Sigmoid colon (tissue), 7 donors: ENCODE data around the gene GALR3. TPM values are rescaled to one million over a fixed set of nuclear protein-coding genes. Genes with fewer than 3 reads are reported as not detected.

ENCODE experiments used
- DNase-seq: peaks from one replicate; pipeline ENCODE4 v3.0.0-alpha.2; 2019
- H3K27ac ChIP-seq, 4 donors: fragments of 200-600 bp; sonication (generic); one replicate each; pipeline ENCODE4 v1.5.1; 2016 to 2019; ENCODE audit warnings: mild to moderate bottlenecking in 1 of 4
- H3K27me3 ChIP-seq, 3 donors: fragments of 200-600 bp; sonication (generic); one replicate each; pipeline ENCODE4 v1.5.1; 2019; ENCODE audit warnings: mild to moderate bottlenecking in 1 of 3
- H3K36me3 ChIP-seq, 4 donors: fragments of 200-600 bp; sonication (generic); one replicate each; pipeline ENCODE4 v1.5.1; 2016 to 2019
- H3K4me1 ChIP-seq, 4 donors: fragments of 200-600 bp; sonication (generic); one replicate each; pipeline ENCODE4 v1.5.1; 2017 to 2019
- H3K4me3 ChIP-seq, 4 donors: fragments of 200-600 bp; sonication (generic); one replicate each; pipeline ENCODE4 v1.5.1; 2017 to 2019; ENCODE audit warnings: mild to moderate bottlenecking in 2 of 4, moderate library complexity in 1 of 4
- H3K9me3 ChIP-seq, 4 donors: fragments of 200-600 bp in 3 of 4; sonication (generic) in 3 of 4; one replicate each; pipeline versions ENCODE4 v1.5.1 to v1.6.1; 2013 to 2019
- EP300 ChIP-seq, 4 donors: sonication (generic); formaldehyde crosslinking; IDR thresholded peaks; one replicate each; pipeline ENCODE4 v1.6.1; 2017; ENCODE audit warnings: antibody characterized with exemption in 4 of 4
- POLR2A ChIP-seq, 2 donors: fragments of 450-650 bp; IDR thresholded peaks; one replicate each; pipeline ENCODE4 v1.6.1; 2016; ENCODE audit warnings: antibody characterized with exemption in 2 of 2, mild to moderate bottlenecking in 2 of 2, moderate library complexity in 2 of 2
- POLR2AphosphoS5 ChIP-seq, 4 donors: sonication (generic); formaldehyde crosslinking; IDR thresholded peaks; one replicate each; pipeline ENCODE4 v1.6.1; 2017; ENCODE audit warnings: antibody characterized with exemption in 4 of 4
- WGBS, 2 donors: extraction: QIAGEN DNeasy Blood & Tissue Kit; methylation state at CpG; one replicate each; pipeline ENCODE4 v1.1.7; 2013; 5-methylcytosine and 5-hydroxymethylcytosine counted together
- intact Hi-C: fragments of 100-400 bp; cut with DNase I; formaldehyde crosslinking; loops from one replicate; pipeline ENCODE4 v1.15.1; 2023
- polyA plus RNA-seq, 3 donors: library from polyadenylated mRNA; stranded (reverse); fragments of 200-250 nt; gene quantifications; one replicate each; pipeline ENCODE4 v1.2.3, GENCODE V29; 2013
- total RNA-seq, 4 donors: library from RNA; depleted of rRNA; stranded (reverse); fragments of >200 nt; gene quantifications; one replicate each; pipeline ENCODE4 v1.1.0, GENCODE V29; 2016
- TF ChIP-seq, protein P1 (sequence below), 4 experiments: fragments of 450-650 bp in 3 of 4; fragments of 200-600 bp in 1 of 4; IDR thresholded peaks; one replicate each; pipeline ENCODE4 v1.5.1; 2016 to 2019; ENCODE audit warnings: antibody characterized with exemption in 4 of 4, mild to moderate bottlenecking in 3 of 4, moderate library complexity in 2 of 4
- donor health status: healthy with polysubstance abuse.
- donor health status: Bipolar disorder and iron deficiency.
- donor health status: healthy.

Gene GALR3
- total and polyA plus RNA-seq, 7 donors, result not detected

DNA sequence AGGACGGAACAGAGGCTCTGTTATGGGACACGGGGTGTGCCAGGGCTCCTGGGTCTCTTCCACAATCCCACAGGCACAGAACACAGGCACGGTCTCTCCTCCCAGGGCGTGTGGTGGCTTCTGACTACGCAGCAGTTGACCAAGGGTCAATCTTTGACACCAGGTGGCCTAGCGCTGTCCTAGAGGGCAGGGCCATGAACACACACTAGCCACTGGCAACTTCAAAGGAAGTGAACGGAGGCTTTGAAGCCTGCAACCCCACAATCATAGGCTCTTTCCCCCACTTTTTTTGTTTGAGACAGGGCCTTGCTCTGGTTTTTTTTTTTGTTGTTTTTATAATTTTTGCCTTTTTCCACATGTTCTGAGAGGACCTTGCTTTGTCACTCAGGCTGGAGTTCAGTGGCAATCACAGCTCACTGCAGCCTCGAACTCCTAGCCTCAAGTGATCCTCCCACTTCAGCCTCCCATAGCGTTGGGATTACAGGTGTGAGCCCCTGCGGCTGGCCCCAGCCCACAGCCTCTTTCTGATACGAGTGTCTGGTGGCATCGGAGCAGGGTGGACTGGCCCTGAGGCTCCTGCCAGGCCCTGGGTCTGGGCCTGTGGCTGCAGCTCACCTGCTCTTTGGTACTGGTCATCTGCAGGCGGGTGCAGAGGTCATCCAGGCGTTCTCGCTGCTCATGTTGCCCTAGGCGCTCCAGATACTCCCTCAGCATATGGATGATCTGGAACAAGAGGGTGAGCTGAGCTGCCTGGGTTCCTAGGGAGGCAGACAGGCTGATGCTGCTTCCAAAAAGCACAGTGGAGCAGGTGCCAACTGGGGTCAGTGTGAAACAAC lies 9.1 kb downstream of the GALR3 start:
- TF ChIP-seq POLR2AphosphoS5 (IDR thresholded peaks at IDR 0.05), result no peak
- TF ChIP-seq EP300 (IDR thresholded peaks at IDR 0.05), result no peak
- TF ChIP-seq, protein P1, sequence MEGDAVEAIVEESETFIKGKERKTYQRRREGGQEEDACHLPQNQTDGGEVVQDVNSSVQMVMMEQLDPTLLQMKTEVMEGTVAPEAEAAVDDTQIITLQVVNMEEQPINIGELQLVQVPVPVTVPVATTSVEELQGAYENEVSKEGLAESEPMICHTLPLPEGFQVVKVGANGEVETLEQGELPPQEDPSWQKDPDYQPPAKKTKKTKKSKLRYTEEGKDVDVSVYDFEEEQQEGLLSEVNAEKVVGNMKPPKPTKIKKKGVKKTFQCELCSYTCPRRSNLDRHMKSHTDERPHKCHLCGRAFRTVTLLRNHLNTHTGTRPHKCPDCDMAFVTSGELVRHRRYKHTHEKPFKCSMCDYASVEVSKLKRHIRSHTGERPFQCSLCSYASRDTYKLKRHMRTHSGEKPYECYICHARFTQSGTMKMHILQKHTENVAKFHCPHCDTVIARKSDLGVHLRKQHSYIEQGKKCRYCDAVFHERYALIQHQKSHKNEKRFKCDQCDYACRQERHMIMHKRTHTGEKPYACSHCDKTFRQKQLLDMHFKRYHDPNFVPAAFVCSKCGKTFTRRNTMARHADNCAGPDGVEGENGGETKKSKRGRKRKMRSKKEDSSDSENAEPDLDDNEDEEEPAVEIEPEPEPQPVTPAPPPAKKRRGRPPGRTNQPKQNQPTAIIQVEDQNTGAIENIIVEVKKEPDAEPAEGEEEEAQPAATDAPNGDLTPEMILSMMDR (IDR thresholded peaks at IDR 0.05), result no peak
- TF ChIP-seq POLR2A (IDR thresholded peaks at IDR 0.05), result no peak
- intact Hi-C loops, result no loop called here
- 92 to 96% methylated on average over 16 of the region's 16 CpGs for WGBS, 2 donors
- H3K4me3 ChIP-seq, result no peak overlapping the region
- H3K27me3 ChIP-seq, result no peaks in the 10 kb centered on the region
- H3K9me3 ChIP-seq, result no peaks in the 10 kb centered on the region
- peaks cover 0 to 5% (median 2%) of the 10 kb centered on the region in 4 donors for H3K4me1 ChIP-seq
- no peak overlapping the region for H3K27ac ChIP-seq
- H3K36me3 ChIP-seq, result peaks cover 26 to 72% (median 41%) of the 10 kb centered on the region in 4 donors
- DNase-seq, result no peak

DNA sequence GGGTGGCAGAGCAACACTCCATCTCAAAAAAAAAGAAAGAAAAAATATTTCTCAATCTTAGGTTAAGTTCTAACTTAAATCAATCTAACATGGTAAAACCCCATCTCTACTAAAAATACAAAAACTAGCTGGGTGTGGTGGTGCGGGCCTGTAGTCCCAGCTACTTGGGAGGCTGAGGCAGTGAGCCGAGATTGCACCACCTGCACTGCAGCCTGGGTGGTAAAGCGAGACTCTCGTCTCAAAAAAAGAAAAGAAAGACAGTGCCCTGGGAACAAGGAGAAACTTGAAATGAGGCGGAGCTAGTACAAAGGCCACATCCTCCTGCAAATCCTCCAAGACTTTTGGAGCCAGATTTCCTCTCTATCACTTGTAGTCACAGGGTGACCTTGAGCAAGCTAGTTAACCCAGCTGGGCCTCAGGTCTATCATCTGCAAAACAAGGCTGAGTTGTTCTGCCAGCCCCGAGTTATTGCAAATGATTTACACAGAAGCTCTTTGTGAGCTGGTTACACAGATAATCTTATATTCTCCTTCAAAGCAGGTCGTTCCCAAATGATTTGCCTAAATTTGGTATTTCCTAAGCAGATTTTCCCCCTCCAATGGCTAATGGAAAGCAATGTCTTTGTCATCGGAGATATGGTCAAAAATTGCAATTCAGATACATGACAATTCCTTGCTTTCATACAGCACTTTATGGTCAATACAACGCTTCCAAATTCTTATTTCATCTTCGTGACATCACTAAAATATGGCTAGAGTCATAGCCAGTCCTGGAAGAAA lies 19.0 kb downstream of the GALR3 start:
- DNase-seq, result no peak
- H3K9me3 ChIP-seq, result no peaks in the 10 kb centered on the region
- no peaks in the 10 kb centered on the region for H3K27me3 ChIP-seq
- intact Hi-C loops, result loop anchor here (10.0 kb wide), 1 partner anchor 343 kb away; the partner anchor contains the start of gene PLA2G6
- peaks cover 0 to 16% (median 13%) of the 10 kb centered on the region in 4 donors for H3K4me1 ChIP-seq
- no peak for TF ChIP-seq POLR2A (IDR thresholded peaks at IDR 0.05)
- TF ChIP-seq, protein P1 (IDR thresholded peaks at IDR 0.05), result no peak
- TF ChIP-seq EP300 (IDR thresholded peaks at IDR 0.05), result no peak
- TF ChIP-seq POLR2AphosphoS5 (IDR thresholded peaks at IDR 0.05), result no peak
- H3K4me3 ChIP-seq, result no peak overlapping the region
- no peak overlapping the region for H3K27ac ChIP-seq
- WGBS, 2 donors, result 58 to 83% methylated on average over 10 of the region's 10 CpGs
- peaks cover 8 to 29% (median 24%) of the 10 kb centered on the region in 4 donors for H3K36me3 ChIP-seq

DNA sequence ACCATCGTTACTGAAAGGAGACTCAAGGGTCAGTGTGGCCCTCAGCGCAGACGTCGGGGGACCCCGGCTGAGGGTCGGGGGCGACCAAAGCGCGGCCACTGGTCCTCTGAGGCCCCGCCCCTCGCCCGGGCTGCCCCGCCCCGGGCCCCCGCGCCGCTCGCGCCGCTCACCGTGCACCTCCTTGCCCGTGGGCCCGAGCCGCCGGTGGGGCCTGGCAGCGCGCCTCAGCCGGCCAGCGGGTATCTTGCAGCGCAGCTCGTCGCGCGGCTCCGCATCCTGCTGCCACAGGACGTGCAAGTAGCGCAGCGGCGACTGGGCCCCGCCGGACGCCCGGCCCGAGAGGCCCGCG lies 20.5 kb downstream of the GALR3 start:
- DNase-seq, result peak; percentile 74

DNA sequence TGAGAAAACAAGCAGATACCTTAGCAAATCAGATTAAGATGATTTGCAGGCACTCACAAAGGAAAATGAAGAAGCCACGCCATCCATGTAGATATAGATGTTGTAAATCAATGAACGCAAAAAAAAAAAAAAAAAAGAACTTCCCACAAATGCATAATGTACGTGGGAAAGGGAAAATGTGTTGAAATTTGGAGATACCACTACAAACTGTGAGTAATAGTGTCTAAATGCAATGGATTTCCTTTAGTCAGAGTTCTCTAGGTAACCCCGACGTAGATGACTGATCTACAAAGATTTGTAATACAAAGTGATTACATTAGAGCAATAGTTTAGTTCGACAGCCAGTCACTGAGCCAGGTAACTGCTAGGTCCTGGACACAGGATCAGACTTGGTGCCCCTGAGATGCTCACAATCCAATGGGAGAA lies 21.7 kb downstream of the GALR3 start:
- H3K36me3 ChIP-seq, result peaks cover 0 to 2% (median 1%) of the 10 kb centered on the region in 4 donors
- intact Hi-C loops, result loop anchor here (10.0 kb wide), 1 partner anchor 340 kb away; the partner anchor contains the start of gene PLA2G6
- no peak for DNase-seq
- H3K4me1 ChIP-seq, result peaks cover 0 to 27% (median 25%) of the 10 kb centered on the region in 4 donors
- H3K27ac ChIP-seq, result peak overlapping the region; percentile 90 to 96 (median 93)
- 87 to 91% methylated on average over 6 of the region's 6 CpGs for WGBS, 2 donors
- TF ChIP-seq POLR2AphosphoS5 (IDR thresholded peaks at IDR 0.05) (no peak), EP300 (IDR thresholded peaks at IDR 0.05) (no peak), POLR2A (IDR thresholded peaks at IDR 0.05) (no peak)
- TF ChIP-seq, protein P1 (IDR thresholded peaks at IDR 0.05), result no peak
- H3K27me3 ChIP-seq, result no peaks in the 10 kb centered on the region
- H3K9me3 ChIP-seq, result no peaks in the 10 kb centered on the region
- H3K4me3 ChIP-seq, result peak overlapping the region; percentile 48 to 96 (median 94)

More for the DNA sequence above, 20.5 kb downstream of the GALR3 start:
- Histone ChIP-seq H3K4me1 (peaks cover 0 to 22% (median 20%) of the 10 kb centered on the region in 4 donors), H3K27me3 (no peaks in the 10 kb centered on the region), H3K9me3 (no peaks in the 10 kb centered on the region), H3K27ac (peak overlapping the region; percentile 90 to 96 (median 93)), H3K4me3 (peak overlapping the region; percentile 48 to 96 (median 94)), H3K36me3 (peaks cover under 1 to 14% (median 12%) of the 10 kb centered on the region in 4 donors)
- intact Hi-C loops, result loop anchor here (10.0 kb wide), 1 partner anchor 341 kb away; the partner anchor contains the start of gene PLA2G6
- WGBS, 2 donors, result 0 to 1% methylated on average over 46 of the region's 46 CpGs
- TF ChIP-seq POLR2AphosphoS5 (IDR thresholded peaks at IDR 0.05) (no peak), EP300 (IDR thresholded peaks at IDR 0.05) (no peak), POLR2A (IDR thresholded peaks at IDR 0.05) (no peak)
- TF ChIP-seq, protein P1 (IDR thresholded peaks at IDR 0.05), result no peak
